SK-N-SH (cell line): Measurements from ENCODE around the gene EBF3. TPM values are rescaled to one million over a fixed set of nuclear protein-coding genes. Genes with fewer than 3 reads are reported as not detected.

ENCODE experiments used
- CTCF ChIA-PET: fragments of 300-600, 350-600 bp; formaldehyde crosslinking; extraction: SDS; loops from one replicate; lab custom pipeline; 2021; lab: Yijun Ruan, JAX
- POLR2A ChIA-PET: fragments of 350-600 bp; sonication (Branson Sonifier 250); formaldehyde crosslinking; extraction: SDS; loops from one replicate; lab custom pipeline; 2020; ENCODE audit warnings: antibody characterized with exemption, inconsistent platforms; lab: Yijun Ruan, JAX
- DNase-seq: peaks from one replicate; pipeline ENCODE4 v3.0.0; 2012
- H2AFZ ChIP-seq: fragments of 200-600 bp; sonication (generic); 2 replicates; pipeline ENCODE4 v1.8.1; 2016; ENCODE audit warnings: antibody characterized with exemption, mild to moderate bottlenecking, low read depth
- H3F3A ChIP-seq: fragments of 200-600 bp; sonication (generic); replicated peaks from 2 replicates; pipeline ENCODE3; 2016; ENCODE audit warnings: antibody characterized with exemption, mild to moderate bottlenecking; ENCODE audit not compliant: insufficient read depth
- H3K27ac ChIP-seq, 2 experiments: fragments of 200-500 bp in 1 of 2; fragments of 200-600 bp in 1 of 2; sonication (Bioruptor generic) in 1 of 2; sonication (generic), shearing (Covaris generic) in 1 of 2; 2 replicates each; pipeline versions ENCODE4 v1.5.1 to v1.6.1; 2014 to 2016; ENCODE audit warnings: low read depth in 2 of 2, inconsistent platforms in 1 of 2, low read length in 1 of 2, mild to moderate bottlenecking in 1 of 2, mixed read lengths in 1 of 2
- H3K27me3 ChIP-seq: fragments of 200-600 bp; sonication (generic), shearing (Covaris generic); 2 replicates; pipeline ENCODE4 v1.6.1; 2016; ENCODE audit warnings: mixed run types; ENCODE audit not compliant: insufficient read depth
- H3K36me3 ChIP-seq, 2 experiments: fragments of 200-500 bp in 1 of 2; fragments of 200-600 bp in 1 of 2; sonication (Bioruptor generic) in 1 of 2; sonication (generic) in 1 of 2; replicated peaks in 1 of 2; 2 replicates each; pipeline versions ENCODE3 to v1.5.1; 2014 to 2016; ENCODE audit warnings: low read length in 1 of 2, mild to moderate bottlenecking in 1 of 2; ENCODE audit not compliant: insufficient read depth in 2 of 2, control insufficient read depth in 1 of 2
- H3K4me1 ChIP-seq, 2 experiments: fragments of 200-500 bp in 1 of 2; fragments of 200-600 bp in 1 of 2; sonication (Bioruptor generic) in 1 of 2; sonication (generic), shearing (Covaris generic) in 1 of 2; 2 replicates each; pipeline versions ENCODE4 v1.5.1 to v1.6.1; 2014 to 2016; ENCODE audit warnings: low read depth in 1 of 2, low read length in 1 of 2, mixed run types in 1 of 2; ENCODE audit not compliant: insufficient read depth in 2 of 2, control insufficient read depth in 1 of 2
- H3K4me2 ChIP-seq: fragments of 200-600 bp; sonication (generic), shearing (Covaris generic); 2 replicates; pipeline ENCODE4 v1.6.1; 2017; ENCODE audit warnings: mixed run types
- H3K4me3 ChIP-seq, 2 experiments: fragments of 200-500 bp in 1 of 2; fragments of 200-600 bp in 1 of 2; sonication (Bioruptor generic) in 1 of 2; sonication (generic), shearing (Covaris generic) in 1 of 2; 2 replicates each; pipeline versions ENCODE4 v1.5.1 to v1.8.1; 2014 to 2016; ENCODE audit warnings: low read depth in 2 of 2, inconsistent platforms in 1 of 2, low read length in 1 of 2, mild to moderate bottlenecking in 1 of 2, mixed read lengths in 1 of 2, moderate library complexity in 1 of 2
- H3K79me2 ChIP-seq: fragments of 200-600 bp; sonication (generic); 2 replicates; pipeline ENCODE4 v1.8.1; 2017; ENCODE audit warnings: mild to moderate bottlenecking; ENCODE audit not compliant: insufficient read depth
- H3K9ac ChIP-seq: fragments of 200-600 bp; sonication (generic); 2 replicates; pipeline ENCODE4 v1.6.1; 2017; ENCODE audit warnings: mixed run types
- H3K9me2 ChIP-seq: fragments of 200-600 bp; sonication (generic); 2 replicates; pipeline ENCODE4 v1.6.1; 2017; ENCODE audit warnings: mixed run types
- H3K9me3 ChIP-seq: fragments of 200-600 bp; sonication (generic); 2 replicates; pipeline ENCODE4 v1.6.1; 2017; ENCODE audit warnings: mixed run types, mild to moderate bottlenecking, moderate library complexity
- H4K20me1 ChIP-seq: fragments of 200-600 bp; sonication (generic); 2 replicates; pipeline ENCODE4 v1.6.1; 2017; ENCODE audit warnings: mild to moderate bottlenecking, mixed run types; ENCODE audit not compliant: insufficient read depth
- FOXJ3 ChIP-seq: sonication (generic); formaldehyde crosslinking; IDR thresholded peaks from 2 replicates; pipeline ENCODE4 v1.5.1; 2020; ENCODE audit warnings: mild to moderate bottlenecking, missing genetic modification reagents
- FOXM1 ChIP-seq: IDR thresholded peaks from 2 replicates; pipeline ENCODE4 v1.4.0; 2012; ENCODE audit warnings: low read depth, mild to moderate bottlenecking
- JUND ChIP-seq: IDR thresholded peaks from 2 replicates; pipeline ENCODE4 v1.4.0; 2012
- MXI1 ChIP-seq: IDR thresholded peaks from 2 replicates; pipeline ENCODE4 v1.6.1; 2012; ENCODE audit warnings: mild to moderate bottlenecking, low read depth, low read length, improper control_type of control experiment
- NRF1 ChIP-seq: IDR thresholded peaks from 2 replicates; pipeline ENCODE4 v1.6.1; 2012; ENCODE audit warnings: low read depth, mild to moderate bottlenecking, low read length
- RAD21 ChIP-seq: IDR thresholded peaks from 2 replicates; pipeline ENCODE4 v1.6.1; 2012; ENCODE audit warnings: mild to moderate bottlenecking, low read length
- RCOR1 ChIP-seq: fragments of 150-350 bp; IDR thresholded peaks from 2 replicates; pipeline ENCODE4 v1.6.1; 2017; ENCODE audit warnings: antibody characterized with exemption, low read length
- SIN3A ChIP-seq: IDR thresholded peaks from 2 replicates; pipeline ENCODE4 v1.6.1; 2012; ENCODE audit warnings: low read depth, mild to moderate bottlenecking, low read length, moderate library complexity, borderline replicate concordance
- TCF12 ChIP-seq: IDR thresholded peaks from 2 replicates; pipeline ENCODE4 v1.4.0; 2012
- USF1 ChIP-seq: IDR thresholded peaks from 2 replicates; pipeline ENCODE4 v1.4.0; 2012; ENCODE audit warnings: low read depth, borderline replicate concordance
- WGBS: methylation state at CpG from one replicate; pipeline ENCODE4 v1.1.6; 2017; ENCODE audit warnings: low lambda C conversion rate; 5-methylcytosine and 5-hydroxymethylcytosine counted together
- polyA plus RNA-seq, 3 experiments: library from polyadenylated mRNA; depleted of rRNA; stranded (reverse); fragments of >200 nt; gene quantifications; 2 replicates each; pipeline ENCODE4 v1.2.3, GENCODE V29; 2012
- TF ChIP-seq, protein P1 (sequence below): IDR thresholded peaks from 2 replicates; pipeline ENCODE4 v1.6.1; 2012; ENCODE audit warnings: mild to moderate bottlenecking, low read depth, low read length, moderate library complexity

The EBF3 gene
- polyA plus RNA-seq, 1 of the 3 experiments (the other 2 are of a cell fraction) = not detected

GRCh38 chr10:129912166-129912917, 51.7 kb downstream of the EBF3 start:
- Histone ChIP-seq H3K4me1 (peaks cover 0 to 8% of the 10 kb centered on the region in 2 experiments; a peak in 2 of 4 replicates), H3K27ac (no peak overlapping the region), H3K9ac (no peak overlapping the region), H3K9me2 (no peaks in the 10 kb centered on the region), H3K4me3 (no peak overlapping the region), H3K36me3 (no peaks in the 10 kb centered on the region), H3K27me3 (no peaks in the 10 kb centered on the region), H3K79me2 (no peaks in the 10 kb centered on the region), H3K9me3 (no peaks in the 10 kb centered on the region), H3K4me2 (no peak overlapping the region), H3F3A (no peaks in the 10 kb centered on the region), H2AFZ (no peak overlapping the region), H4K20me1 (no peaks in the 10 kb centered on the region)
- 32% methylated on average over 9 of the region's 11 CpGs for WGBS
- CTCF ChIA-PET = interaction anchor here (1.0 to 3.6 kb wide), 3 partner anchors 8 to 23 kb away, joined by 3 to 14 read pairs (median 5); no protein-coding TSS in a partner anchor
- peak; percentile 84 for DNase-seq
- POLR2A ChIA-PET = no interaction called here
- TF ChIP-seq TCF12 (0 out of 2 replicates have a peak, but pooled peaks have one; percentile 15), FOXJ3 (CRISPR knock-in tag) (no peak), RCOR1 (peak; percentile 65; the same call in 1 of the 2 replicates), JUND (no peak)

GRCh38 chr10:129911451-129912165, 52.5 kb downstream of the EBF3 start:
- H3K4me1 ChIP-seq = peaks cover 0 to 8% of the 10 kb centered on the region in 2 experiments; a peak in 2 of 4 replicates
- ChIA-PET POLR2A (no interaction called here), CTCF (interaction anchor here (1.0 to 3.6 kb wide), 3 partner anchors 9 to 22 kb away, joined by 3 to 14 read pairs (median 5); no protein-coding TSS in a partner anchor)
- no peak overlapping the region for H3K4me2 ChIP-seq
- DNase-seq = no peak
- no peaks in the 10 kb centered on the region for H3K9me3 ChIP-seq
- H3K36me3 ChIP-seq = no peaks in the 10 kb centered on the region
- H3F3A ChIP-seq = no peaks in the 10 kb centered on the region
- no peaks in the 10 kb centered on the region for H3K79me2 ChIP-seq
- H2AFZ ChIP-seq = no peak overlapping the region
- no peaks in the 10 kb centered on the region for H3K27me3 ChIP-seq
- H3K9me2 ChIP-seq = no peaks in the 10 kb centered on the region
- no peaks in the 10 kb centered on the region for H4K20me1 ChIP-seq
- H3K9ac ChIP-seq = no peak overlapping the region
- no peak for TF ChIP-seq MXI1
- TF ChIP-seq, all 33 proteins: peak for 0
- WGBS = 52% methylated on average over 17 of the region's 22 CpGs
- no peak overlapping the region for H3K4me3 ChIP-seq
- no peak overlapping the region for H3K27ac ChIP-seq

GRCh38 chr10:129910861-129911260, 53.2 kb downstream of the EBF3 start:
- Histone ChIP-seq H3K4me3 (no peak overlapping the region), H2AFZ (no peak overlapping the region), H3K4me1 (peaks cover 0 to 8% of the 10 kb centered on the region in 2 experiments; a peak in 2 of 4 replicates), H3K4me2 (no peak overlapping the region), H3K36me3 (no peaks in the 10 kb centered on the region), H3K27me3 (no peaks in the 10 kb centered on the region), H3F3A (no peaks in the 10 kb centered on the region), H3K9ac (no peak overlapping the region), H3K9me2 (no peaks in the 10 kb centered on the region), H4K20me1 (no peaks in the 10 kb centered on the region)
- POLR2A ChIA-PET = no interaction called here
- DNase-seq = no peak
- 67% methylated on average over 8 of the region's 10 CpGs for WGBS
- no peak for TF ChIP-seq RAD21
- no peak for TF ChIP-seq FOXM1
- TF ChIP-seq USF1 = no peak
- no peak for TF ChIP-seq SIN3A
- TF ChIP-seq TCF12 = no peak
- TF ChIP-seq, protein P1, sequence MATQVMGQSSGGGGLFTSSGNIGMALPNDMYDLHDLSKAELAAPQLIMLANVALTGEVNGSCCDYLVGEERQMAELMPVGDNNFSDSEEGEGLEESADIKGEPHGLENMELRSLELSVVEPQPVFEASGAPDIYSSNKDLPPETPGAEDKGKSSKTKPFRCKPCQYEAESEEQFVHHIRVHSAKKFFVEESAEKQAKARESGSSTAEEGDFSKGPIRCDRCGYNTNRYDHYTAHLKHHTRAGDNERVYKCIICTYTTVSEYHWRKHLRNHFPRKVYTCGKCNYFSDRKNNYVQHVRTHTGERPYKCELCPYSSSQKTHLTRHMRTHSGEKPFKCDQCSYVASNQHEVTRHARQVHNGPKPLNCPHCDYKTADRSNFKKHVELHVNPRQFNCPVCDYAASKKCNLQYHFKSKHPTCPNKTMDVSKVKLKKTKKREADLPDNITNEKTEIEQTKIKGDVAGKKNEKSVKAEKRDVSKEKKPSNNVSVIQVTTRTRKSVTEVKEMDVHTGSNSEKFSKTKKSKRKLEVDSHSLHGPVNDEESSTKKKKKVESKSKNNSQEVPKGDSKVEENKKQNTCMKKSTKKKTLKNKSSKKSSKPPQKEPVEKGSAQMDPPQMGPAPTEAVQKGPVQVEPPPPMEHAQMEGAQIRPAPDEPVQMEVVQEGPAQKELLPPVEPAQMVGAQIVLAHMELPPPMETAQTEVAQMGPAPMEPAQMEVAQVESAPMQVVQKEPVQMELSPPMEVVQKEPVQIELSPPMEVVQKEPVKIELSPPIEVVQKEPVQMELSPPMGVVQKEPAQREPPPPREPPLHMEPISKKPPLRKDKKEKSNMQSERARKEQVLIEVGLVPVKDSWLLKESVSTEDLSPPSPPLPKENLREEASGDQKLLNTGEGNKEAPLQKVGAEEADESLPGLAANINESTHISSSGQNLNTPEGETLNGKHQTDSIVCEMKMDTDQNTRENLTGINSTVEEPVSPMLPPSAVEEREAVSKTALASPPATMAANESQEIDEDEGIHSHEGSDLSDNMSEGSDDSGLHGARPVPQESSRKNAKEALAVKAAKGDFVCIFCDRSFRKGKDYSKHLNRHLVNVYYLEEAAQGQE = no peak
- TF ChIP-seq NRF1 = no peak
- TF ChIP-seq FOXJ3 (CRISPR knock-in tag) = no peak
- TF ChIP-seq, all 33 proteins: peak for 0
- CTCF ChIA-PET = interaction anchor here (3.6 kb wide), 1 partner anchor 21 kb away, joined by 14 read pairs; no protein-coding TSS in a partner anchor
- no peaks in the 10 kb centered on the region for H3K9me3 ChIP-seq
- H3K27ac ChIP-seq = no peak overlapping the region
- H3K79me2 ChIP-seq = no peaks in the 10 kb centered on the region
